Caco-2 (cell line): ENCODE measurements around the gene RGS10. TPM values are rescaled to one million over a fixed set of nuclear protein-coding genes. Genes with fewer than 3 reads are reported as not detected.
"Not testable (repeated sequence)": the region's sequence is repeated elsewhere in the genome, so short reads cannot be mapped to it uniquely, and the experiment has no call there.

Experiments
- BruUV-seq: library from RNA; stranded (reverse); fragments of 400-500 nt; replicated peaks from 2 replicates; lab custom pipeline; 2021; lab: Mats Ljungman, UMichigan
- CTCF ChIA-PET: fragments of 300-600 bp; sonication (Branson Sonifier 250); formaldehyde crosslinking; loops from one replicate; lab custom pipeline; 2022; ENCODE audit warnings: antibody characterized with exemption; lab: Charles Lee
- POLR2A ChIA-PET: fragments of 300-600 bp; sonication (Branson Sonifier 250); formaldehyde crosslinking; loops from one replicate; lab custom pipeline; 2022; ENCODE audit warnings: antibody characterized with exemption; lab: Charles Lee
- DNase-seq, 2 experiments: peaks; one replicate each; pipeline versions ENCODE4 v3.0.0 to v3.0.0-alpha.2; 2020 to 2022
- H3K27me3 ChIP-seq: replicated peaks from 2 replicates; pipeline ENCODE4 v1.6.0; 2011; ENCODE audit warnings: low read length; ENCODE audit not compliant: control insufficient read depth, insufficient read depth
- H3K36me3 ChIP-seq: 2 replicates; pipeline ENCODE4 v1.5.1; 2011; ENCODE audit warnings: low read length; ENCODE audit not compliant: control insufficient read depth, insufficient read depth
- H3K4me1 ChIP-seq: fragments of 250-450 bp; sonication (Bioruptor Pico); 2 replicates; pipeline ENCODE4 v1.5.1; 2020; ENCODE audit warnings: mild to moderate bottlenecking
- H3K4me3 ChIP-seq: 2 replicates; pipeline ENCODE4 v1.5.1; 2011; ENCODE audit warnings: low read depth, mild to moderate bottlenecking, control low read depth, low read length
- H3K9me3 ChIP-seq: fragments of 250-450 bp; sonication (Bioruptor Pico); 2 replicates; pipeline ENCODE4 v1.5.1; 2020; ENCODE audit warnings: mild to moderate bottlenecking, moderate library complexity
- H3K27ac Mint-ChIP-seq: one replicate; pipeline ENCODE4 v1.8.0; 2022; ENCODE audit warnings: mixed read lengths; ENCODE audit not compliant: unreplicated experiment
- H3K27me3 Mint-ChIP-seq: one replicate; pipeline ENCODE4 v1.8.0; 2022; ENCODE audit warnings: mixed read lengths; ENCODE audit not compliant: insufficient read depth, unreplicated experiment
- H3K36me3 Mint-ChIP-seq: one replicate; pipeline ENCODE4 v1.8.0; 2022; ENCODE audit warnings: mild to moderate bottlenecking, mixed read lengths; ENCODE audit not compliant: insufficient read depth, unreplicated experiment
- H3K4me1 Mint-ChIP-seq: one replicate; pipeline ENCODE4 v1.8.0; 2022; ENCODE audit warnings: low read depth, mixed read lengths; ENCODE audit not compliant: unreplicated experiment
- H3K4me3 Mint-ChIP-seq: one replicate; pipeline ENCODE4 v1.8.0; 2022; ENCODE audit warnings: mild to moderate bottlenecking, moderate library complexity, mixed read lengths; ENCODE audit not compliant: unreplicated experiment
- H3K9me3 Mint-ChIP-seq: one replicate; pipeline ENCODE4 v1.8.0; 2022; ENCODE audit warnings: mixed read lengths; ENCODE audit not compliant: unreplicated experiment
- intact Hi-C: fragments of 100-400 bp; cut with micrococcal nuclease; formaldehyde crosslinking; loops from one replicate; pipeline ENCODE4 v1.10.0; 2022; ENCODE audit not compliant: unreplicated experiment
- total RNA-seq: library from RNA; stranded (reverse); gene quantifications from 2 replicates; pipeline ENCODE4 v1.2.3, GENCODE V29; 2022
- TF ChIP-seq, protein P1 (sequence below), 2 experiments: fragments of 200-600 bp in 1 of 2; IDR thresholded peaks; 1 replicate in 1 of 2; 2 replicates in 1 of 2; pipeline versions ENCODE4 v1.5.1 to v1.8.0; 2011 to 2022; ENCODE audit warnings: antibody characterized with exemption in 1 of 2, control low read depth in 1 of 2, inconsistent platforms in 1 of 2, low read depth in 1 of 2, low read length in 1 of 2, mild to moderate bottlenecking in 1 of 2, moderate library complexity in 1 of 2; ENCODE audit not compliant: insufficient read depth in 1 of 2, severe bottlenecking in 1 of 2, unreplicated experiment in 1 of 2

RGS10 gene
- total RNA-seq, 1 experiment from 2014 or later, result 23.2 TPM

DNA sequence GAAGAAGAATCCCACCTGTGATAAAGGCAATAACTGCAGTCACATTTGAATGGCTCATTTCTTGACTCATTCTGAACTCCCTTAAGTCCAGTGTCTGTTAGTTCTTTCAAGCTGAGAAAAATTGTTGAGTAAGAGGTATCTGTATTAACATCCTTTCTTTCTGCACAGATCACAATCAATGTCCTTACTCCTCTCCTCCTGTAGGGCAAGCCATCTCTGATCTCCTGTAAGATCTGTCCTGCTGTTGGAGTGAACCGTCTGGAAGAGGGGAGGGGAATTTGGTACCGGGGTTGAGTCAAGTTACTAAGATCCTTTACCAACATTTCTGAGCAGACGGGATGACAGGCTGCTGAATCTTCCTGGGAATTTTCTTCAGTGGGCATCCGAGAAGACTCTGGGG lies 19.6 kb upstream of the RGS10 start:
- Mint-ChIP-seq H3K4me1 (no peaks in the 10 kb centered on the region), H3K9me3 (no peaks in the 10 kb centered on the region), H3K27me3 (no peaks in the 10 kb centered on the region), H3K27ac (no peak overlapping the region), H3K4me3 (no peak overlapping the region), H3K36me3 (no peaks in the 10 kb centered on the region)
- BruUV-seq, result no TSS peak
- Histone ChIP-seq H3K4me1 (no peaks in the 10 kb centered on the region), H3K4me3 (no peak overlapping the region), H3K36me3 (no peaks in the 10 kb centered on the region), H3K27me3 (no peaks in the 10 kb centered on the region), H3K9me3 (no peaks in the 10 kb centered on the region)
- POLR2A ChIA-PET, result no interaction called here
- intact Hi-C loops, result no loop called here
- DNase-seq, result no peak
- TF ChIP-seq, protein P1, sequence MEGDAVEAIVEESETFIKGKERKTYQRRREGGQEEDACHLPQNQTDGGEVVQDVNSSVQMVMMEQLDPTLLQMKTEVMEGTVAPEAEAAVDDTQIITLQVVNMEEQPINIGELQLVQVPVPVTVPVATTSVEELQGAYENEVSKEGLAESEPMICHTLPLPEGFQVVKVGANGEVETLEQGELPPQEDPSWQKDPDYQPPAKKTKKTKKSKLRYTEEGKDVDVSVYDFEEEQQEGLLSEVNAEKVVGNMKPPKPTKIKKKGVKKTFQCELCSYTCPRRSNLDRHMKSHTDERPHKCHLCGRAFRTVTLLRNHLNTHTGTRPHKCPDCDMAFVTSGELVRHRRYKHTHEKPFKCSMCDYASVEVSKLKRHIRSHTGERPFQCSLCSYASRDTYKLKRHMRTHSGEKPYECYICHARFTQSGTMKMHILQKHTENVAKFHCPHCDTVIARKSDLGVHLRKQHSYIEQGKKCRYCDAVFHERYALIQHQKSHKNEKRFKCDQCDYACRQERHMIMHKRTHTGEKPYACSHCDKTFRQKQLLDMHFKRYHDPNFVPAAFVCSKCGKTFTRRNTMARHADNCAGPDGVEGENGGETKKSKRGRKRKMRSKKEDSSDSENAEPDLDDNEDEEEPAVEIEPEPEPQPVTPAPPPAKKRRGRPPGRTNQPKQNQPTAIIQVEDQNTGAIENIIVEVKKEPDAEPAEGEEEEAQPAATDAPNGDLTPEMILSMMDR (IDR thresholded peaks at IDR 0.05; ENCODE audit: insufficient read depth in 1 of 2, low read depth in 1 of 2, low read length in 1 of 2, severe bottlenecking in 1 of 2, unreplicated experiment in 1 of 2), result no peak
- CTCF ChIA-PET, result no interaction called here

DNA sequence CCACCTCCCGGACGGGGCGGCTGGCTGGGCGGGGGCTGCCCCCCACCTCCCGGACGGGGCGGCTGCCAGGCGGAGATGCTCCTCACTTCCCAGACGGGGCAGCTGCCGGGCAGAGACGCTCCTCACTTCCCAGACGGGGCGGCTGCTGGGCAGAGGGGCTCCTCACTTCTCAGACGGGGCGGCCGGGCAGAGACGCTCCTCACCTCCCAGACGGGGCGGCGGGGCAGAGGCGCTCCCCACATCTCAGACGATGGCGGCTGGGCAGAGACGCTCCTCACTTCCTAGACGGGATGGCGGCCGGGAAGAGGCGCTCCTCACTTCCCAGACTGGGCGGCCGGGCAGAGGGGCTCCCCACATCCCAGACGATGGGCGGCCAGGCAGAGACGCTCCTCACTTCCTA lies 17.0 kb upstream of the RGS10 start:
- H3K4me1 Mint-ChIP-seq, DNase-seq, H3K36me3 Mint-ChIP-seq, H3K9me3 Mint-ChIP-seq, H3K36me3 ChIP-seq, intact Hi-C loops, POLR2A ChIA-PET, H3K27me3 Mint-ChIP-seq, H3K4me3 ChIP-seq, H3K4me1 ChIP-seq, CTCF ChIA-PET, BruUV-seq, H3K27ac Mint-ChIP-seq, H3K4me3 Mint-ChIP-seq, H3K9me3 ChIP-seq, H3K27me3 ChIP-seq: not testable (repeated sequence)

DNA sequence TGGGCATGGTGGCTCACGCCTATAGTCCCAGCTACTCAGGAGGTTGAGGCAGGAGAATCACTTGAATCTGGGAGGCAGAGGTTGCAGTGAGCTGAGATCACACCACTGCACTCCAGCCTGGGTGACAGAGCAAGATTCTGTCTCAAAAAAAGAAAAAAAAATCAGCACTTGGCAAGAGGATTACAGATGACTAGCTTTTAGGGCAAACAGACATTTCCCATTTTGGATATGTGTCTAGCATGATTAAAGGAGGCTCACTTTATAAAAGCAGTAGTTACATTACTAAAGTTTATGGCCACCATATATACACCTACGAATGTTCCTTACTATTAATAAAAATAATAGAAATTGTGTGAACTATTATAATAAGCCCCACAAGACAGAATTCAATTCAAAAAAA lies 13.6 kb upstream of the RGS10 start:
- H3K27me3 Mint-ChIP-seq, H3K9me3 Mint-ChIP-seq, H3K36me3 ChIP-seq, POLR2A ChIA-PET, H3K4me1 ChIP-seq, H3K4me1 Mint-ChIP-seq, H3K4me3 ChIP-seq, H3K9me3 ChIP-seq, CTCF ChIA-PET, BruUV-seq, H3K27ac Mint-ChIP-seq, H3K27me3 ChIP-seq, DNase-seq, H3K36me3 Mint-ChIP-seq, H3K4me3 Mint-ChIP-seq, intact Hi-C loops: not testable (repeated sequence)

DNA sequence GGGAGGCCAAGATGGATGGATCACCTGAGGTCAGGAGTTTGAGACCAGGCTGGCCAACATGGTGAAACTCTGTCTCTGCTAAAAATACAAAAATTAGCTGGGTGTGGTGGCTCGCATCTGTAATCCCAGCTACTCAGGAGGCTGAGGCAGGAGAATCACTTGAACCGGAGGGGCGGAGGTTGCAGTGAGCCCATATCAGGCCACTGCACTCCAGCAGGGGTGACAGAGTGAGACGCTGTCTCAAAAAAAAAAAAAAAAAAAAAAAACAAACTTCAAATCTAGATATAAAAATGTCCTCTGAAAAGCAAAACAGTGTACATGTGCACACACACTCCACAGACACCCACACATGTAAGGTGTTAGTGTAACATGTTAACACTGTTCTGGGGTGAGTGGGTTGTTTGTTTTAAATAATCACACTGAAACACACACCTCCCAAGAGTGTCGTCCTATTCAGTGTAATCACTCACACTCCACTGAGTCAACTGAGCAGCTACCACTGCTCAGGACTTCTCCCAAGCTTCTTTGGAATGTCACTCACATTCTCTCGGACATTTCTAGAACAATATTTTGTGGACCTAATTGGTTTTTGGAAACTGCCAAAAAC lies 12.8 kb upstream of the RGS10 start:
- H3K36me3 Mint-ChIP-seq, result no peaks in the 10 kb centered on the region

More for the DNA sequence above, 12.8 kb upstream of the RGS10 start:
- Histone ChIP-seq H3K36me3 (no peaks in the 10 kb centered on the region), H3K27me3 (no peaks in the 10 kb centered on the region), H3K4me3 (no peak overlapping the region), H3K9me3 (no peaks in the 10 kb centered on the region), H3K4me1 (no peaks in the 10 kb centered on the region)
- Mint-ChIP-seq H3K27ac (no peak overlapping the region), H3K4me1 (no peaks in the 10 kb centered on the region), H3K4me3 (no peak overlapping the region), H3K9me3 (no peaks in the 10 kb centered on the region), H3K27me3 (peaks cover 4% of the 10 kb centered on the region)
- no TSS peak for BruUV-seq
- intact Hi-C loops, result no loop called here
- TF ChIP-seq, protein P1 (IDR thresholded peaks at IDR 0.05; ENCODE audit: insufficient read depth in 1 of 2, low read depth in 1 of 2, low read length in 1 of 2, severe bottlenecking in 1 of 2, unreplicated experiment in 1 of 2), result no peak
- DNase-seq, result no peak
- ChIA-PET CTCF (no interaction called here), POLR2A (no interaction called here)
